ENCODE data around the gene RXRA.

The RXRA gene

GRCh38 chr9:134347996-134348395 lies 21.7 kb downstream of the RXRA start:
- no peak overlapping the region for H3K27ac ChIP-seq
- DNase-seq (ENCODE audit: low read depth, low spot score): no peak

- H3K27ac ChIP-seq: no peak overlapping the region
- DNase-seq (ENCODE audit: low read depth, low spot score): no peak
Observed at GRCh38 chr9:134348404-134349155, 22.3 kb downstream of the RXRA start.

DNA sequence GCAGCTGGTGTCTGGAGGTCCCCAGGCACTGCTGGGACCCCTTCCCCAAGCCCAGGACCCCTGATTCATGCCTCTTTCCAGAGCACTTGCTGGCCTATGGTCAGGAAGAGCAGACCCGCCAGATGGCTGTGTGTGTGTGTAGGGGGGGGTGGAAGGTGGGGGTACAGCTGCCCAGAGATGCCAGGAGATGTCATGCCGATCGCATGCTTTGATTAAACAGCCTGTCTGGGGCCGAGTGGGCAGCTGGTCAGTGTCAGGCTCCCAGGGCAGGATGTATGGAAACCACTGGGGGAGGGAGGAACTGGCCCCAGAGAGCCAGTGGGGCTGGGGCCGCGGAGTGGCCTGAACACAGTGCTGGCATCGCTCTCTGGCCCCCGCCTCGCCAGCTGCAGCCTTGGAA lies 23.7 kb downstream of the RXRA start:
- H3K27ac ChIP-seq: no peak overlapping the region

DNA sequence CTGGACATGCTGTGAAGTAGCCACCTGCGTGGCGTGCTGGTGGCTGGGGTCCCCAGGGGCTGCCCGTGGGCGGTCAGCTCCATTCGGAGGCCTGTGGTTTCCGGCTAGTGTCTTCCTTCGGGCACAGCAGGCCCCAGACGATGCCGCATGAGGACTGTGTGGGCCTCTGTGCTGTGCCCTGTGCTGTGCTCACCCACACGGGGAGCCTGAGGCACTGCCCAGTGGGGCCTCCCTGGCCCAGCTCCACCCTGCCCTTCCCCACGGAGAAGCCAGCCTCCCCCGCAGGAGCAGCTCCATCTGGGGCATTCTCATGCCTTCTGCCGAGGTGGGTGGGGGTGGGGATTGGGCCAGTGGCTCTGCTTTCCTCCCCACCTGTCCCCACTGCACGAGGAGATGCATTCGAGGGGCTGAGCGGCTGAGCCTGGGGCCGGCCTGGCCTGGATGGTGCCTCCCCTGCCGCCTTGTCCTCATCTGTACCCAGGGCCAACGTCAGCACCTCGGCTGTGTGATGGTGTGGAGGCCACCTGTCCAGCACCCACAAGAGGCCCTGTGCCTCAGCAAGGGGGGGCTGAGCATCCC lies 24.2 kb downstream of the RXRA start:
- DNase-seq (ENCODE audit: low read depth, low spot score): no peak
- H3K27ac ChIP-seq: no peak overlapping the region

More for the DNA sequence above, 23.7 kb downstream of the RXRA start:
- no peak for DNase-seq (ENCODE audit: low read depth, low spot score)

DNA sequence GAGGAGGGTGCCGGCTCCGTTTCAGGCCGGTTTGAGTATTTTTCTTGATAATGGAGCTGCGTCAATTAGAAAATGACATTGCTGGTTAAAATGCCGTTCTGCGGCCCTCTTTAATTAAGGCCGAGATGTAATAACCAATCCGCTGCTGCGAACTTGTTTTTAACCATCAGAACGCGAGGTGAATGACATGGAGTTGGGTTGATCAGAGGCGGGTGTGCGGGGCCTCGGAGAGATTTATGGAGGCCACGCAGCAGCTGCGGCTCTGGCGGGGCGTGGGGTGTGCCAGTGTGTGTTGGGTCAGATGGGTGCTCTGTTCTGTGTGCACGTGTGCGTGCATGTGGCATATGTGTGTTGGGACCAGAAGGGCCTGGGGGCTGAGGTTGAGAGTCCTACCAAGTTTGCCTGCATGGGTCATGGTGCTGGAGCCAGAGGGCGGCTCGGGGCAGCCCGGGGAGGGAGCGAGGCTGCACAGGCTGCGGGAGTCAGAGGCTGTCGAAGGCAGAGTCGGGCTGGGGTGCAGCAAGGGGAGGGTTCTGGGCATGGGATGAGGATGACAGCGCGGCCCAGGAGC lies 25.4 kb downstream of the RXRA start:
- no peak overlapping the region for H3K27ac ChIP-seq
- DNase-seq (ENCODE audit: low read depth, low spot score): no peak

GRCh38 chr9:134352247-134352933 lies 26.1 kb downstream of the RXRA start:
- no peak for DNase-seq (ENCODE audit: low read depth, low spot score)
- H3K27ac ChIP-seq: no peak overlapping the region

DNA sequence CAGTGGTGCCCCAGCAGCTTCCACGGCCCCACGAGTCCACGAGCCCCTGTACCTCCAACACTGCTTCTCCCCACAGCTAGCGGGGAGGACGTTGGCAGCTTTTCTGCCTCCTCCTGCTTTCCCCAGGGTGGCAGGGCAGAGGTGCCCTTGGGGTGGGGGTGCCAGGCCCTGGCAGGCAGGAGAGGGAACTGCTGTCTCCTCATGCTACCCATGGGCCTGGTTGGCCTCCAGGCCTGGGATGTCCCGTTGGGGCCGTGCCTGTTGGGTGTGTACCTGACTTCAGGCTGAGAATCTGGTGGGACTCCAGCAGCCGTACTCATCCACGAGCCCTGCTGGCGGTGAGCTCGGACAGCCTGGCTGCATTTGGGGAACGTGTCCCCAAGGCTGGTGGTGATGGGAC lies 27.3 kb downstream of the RXRA start:
- DNase-seq (ENCODE audit: low read depth, low spot score): no peak
- no peak overlapping the region for H3K27ac ChIP-seq

GRCh38 chr9:134355158-134355557 lies 28.9 kb downstream of the RXRA start:
- DNase-seq (ENCODE audit: low read depth, low spot score): no peak
- H3K27ac ChIP-seq: peak overlapping the region; percentile 88

DNA sequence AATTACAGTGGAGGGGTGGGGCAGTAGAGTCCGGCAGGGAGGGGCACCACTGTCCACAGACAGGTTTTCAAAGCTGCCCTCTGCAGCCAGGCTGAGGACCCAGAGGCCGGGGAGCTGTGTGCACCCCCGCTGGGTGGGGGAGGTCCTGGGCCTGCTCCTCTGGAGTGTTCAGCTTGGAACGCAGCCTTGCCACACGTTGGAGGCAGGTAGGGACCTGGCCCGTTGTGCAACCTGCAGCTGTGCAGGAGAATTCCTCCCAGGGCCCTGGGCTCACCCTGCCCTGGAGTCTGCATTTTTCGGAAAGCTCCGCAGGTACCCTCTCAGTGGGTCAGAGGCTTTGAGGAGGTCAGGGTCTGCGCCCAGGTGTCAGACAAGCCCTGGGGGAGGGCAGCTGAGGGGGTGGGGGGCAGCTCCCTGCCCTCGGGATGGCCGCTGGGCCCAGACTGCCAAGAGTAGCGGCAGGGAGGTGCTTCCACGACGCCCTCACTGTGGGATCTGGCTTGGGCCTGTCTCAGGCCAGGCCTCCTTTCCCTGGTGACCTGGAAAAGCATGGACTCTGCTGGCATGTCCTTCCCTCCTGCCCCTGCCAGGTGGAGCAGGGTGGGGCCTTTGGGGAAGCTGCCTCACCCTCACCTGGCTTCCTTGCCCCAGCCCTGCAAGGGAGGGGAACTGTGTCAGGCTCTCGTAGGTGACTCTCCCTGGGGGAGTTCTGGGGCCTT lies 29.5 kb downstream of the RXRA start:
- no peak for DNase-seq (ENCODE audit: low read depth, low spot score)
- peak overlapping the region; percentile 88 for H3K27ac ChIP-seq

DNA sequence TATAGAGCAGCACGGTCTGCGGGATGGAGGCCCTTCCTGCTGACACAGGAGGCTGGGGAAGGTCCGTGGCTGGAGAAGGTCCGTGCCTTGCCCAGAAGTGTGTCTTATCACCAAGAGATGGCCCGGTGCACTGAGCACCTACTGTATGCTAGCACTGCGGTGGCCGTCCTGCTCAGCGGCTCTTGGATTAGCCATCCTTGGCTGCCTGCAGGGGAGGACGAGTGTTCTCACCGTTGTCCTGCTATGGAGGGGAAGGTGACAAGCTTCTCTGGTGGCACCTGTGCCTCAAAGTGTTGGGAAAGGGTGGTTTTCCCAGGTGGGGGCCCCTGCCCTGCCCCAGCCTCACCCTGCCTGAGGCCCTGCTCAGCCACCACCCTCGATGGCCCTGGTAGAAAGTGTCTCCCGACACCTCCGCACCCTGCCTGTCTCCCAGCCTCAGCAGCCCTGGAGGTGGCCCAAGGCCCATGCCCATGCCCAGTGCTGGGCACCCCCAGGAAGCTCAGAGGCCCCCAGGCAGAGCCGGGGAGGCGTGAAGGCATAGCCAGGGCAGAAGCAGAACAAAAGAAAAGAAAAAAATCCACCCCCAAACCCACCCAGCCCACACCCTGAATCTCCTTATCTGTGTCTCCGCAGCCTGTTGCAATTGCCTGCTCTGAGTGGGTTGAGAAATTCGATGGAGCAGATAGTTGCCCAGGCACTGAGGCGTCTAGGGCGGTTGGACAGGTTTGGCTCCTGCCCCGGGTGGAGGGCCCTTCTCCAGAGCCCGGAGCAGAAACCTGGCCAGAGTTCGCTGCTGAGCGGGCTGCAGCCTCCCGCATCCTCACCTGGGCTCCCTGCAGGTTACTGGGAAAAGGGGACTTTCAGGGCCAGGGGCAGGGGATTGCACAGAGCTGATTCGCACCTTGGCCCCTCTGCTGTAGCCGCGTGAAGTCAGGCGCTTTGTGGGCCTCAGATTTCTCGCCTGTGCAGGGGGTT lies 30.5 kb downstream of the RXRA start:
- DNase-seq (ENCODE audit: low read depth, low spot score): no peak
- H3K27ac ChIP-seq: peak overlapping the region; percentile 88

GRCh38 chr9:134357631-134358025 lies 31.4 kb downstream of the RXRA start:
- peak overlapping the region; percentile 88 for H3K27ac ChIP-seq
- DNase-seq (ENCODE audit: low read depth, low spot score): no peak

DNA sequence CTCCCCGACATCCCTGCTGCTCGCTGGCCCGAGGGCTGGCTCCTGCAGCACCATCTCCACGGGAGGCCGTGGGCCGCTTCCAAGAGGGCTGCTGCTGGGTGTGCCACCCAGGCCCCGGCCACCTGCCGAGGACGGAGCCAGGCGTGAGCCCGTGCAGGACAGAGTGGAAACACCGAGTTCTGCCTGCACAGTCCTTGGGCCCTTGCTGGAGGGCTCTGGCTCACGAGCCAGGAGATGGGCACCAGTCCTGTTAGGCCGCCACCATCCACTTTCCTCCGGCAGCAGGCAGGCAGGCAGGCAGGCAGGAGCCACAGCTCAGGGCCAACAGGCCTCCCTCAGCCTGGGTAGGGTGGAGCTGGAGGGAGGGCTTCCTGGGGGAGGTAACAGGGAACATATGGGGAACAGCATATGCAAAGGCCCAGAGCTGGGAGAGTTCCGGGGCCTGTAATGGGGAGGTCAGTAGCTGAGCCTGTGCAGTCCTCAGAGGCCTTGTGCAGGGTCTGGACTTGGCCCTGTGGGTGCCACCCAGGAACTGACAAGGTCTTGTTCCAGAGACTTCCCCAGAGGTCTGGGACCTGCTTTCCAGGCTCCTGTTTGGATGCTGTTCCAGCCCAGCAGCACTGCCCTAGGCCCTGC lies 31.9 kb downstream of the RXRA start:
- peak overlapping the region; percentile 88 for H3K27ac ChIP-seq
- no peak for DNase-seq (ENCODE audit: low read depth, low spot score)

GRCh38 chr9:134358662-134359319 lies 32.5 kb downstream of the RXRA start:
- H3K27ac ChIP-seq: peak overlapping the region; percentile 88
- no peak for DNase-seq (ENCODE audit: low read depth, low spot score)

DNA sequence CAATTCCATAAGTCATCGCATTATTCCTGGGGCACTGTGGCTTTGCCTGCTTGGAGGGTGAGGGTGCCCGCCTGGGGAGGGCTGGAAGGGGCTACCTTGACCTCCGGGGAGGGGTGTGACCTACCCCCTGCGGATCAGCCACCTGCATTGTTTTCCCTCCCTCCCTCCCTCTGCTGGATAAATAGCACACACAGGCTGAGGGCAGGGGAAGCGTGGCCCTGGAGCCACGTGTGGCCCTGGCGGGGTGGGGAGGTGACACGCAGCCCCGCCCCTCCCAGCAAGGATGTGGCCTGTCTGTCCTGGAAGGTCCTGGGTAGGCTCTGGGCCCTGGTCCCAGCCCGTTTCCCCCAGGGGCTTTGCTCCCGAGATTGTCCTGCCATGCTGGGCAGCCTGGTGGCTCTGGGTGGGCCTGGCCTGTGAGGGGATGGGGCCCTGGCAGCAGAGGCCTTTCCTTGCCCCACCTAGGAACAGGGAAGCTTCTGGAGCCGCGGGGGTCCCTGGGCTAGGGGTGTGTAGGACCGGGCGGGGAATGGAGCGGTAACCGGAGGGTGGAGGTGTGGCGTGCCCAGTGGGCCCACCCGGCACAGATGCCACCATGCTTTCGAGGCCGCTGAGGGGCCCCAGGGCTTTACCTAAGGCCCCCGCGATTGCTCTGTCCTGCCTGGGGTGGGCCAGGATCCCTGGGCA lies 33.4 kb downstream of the RXRA start:
- H3K27ac ChIP-seq: no peak overlapping the region
- no peak for DNase-seq (ENCODE audit: low read depth, low spot score)

DNA sequence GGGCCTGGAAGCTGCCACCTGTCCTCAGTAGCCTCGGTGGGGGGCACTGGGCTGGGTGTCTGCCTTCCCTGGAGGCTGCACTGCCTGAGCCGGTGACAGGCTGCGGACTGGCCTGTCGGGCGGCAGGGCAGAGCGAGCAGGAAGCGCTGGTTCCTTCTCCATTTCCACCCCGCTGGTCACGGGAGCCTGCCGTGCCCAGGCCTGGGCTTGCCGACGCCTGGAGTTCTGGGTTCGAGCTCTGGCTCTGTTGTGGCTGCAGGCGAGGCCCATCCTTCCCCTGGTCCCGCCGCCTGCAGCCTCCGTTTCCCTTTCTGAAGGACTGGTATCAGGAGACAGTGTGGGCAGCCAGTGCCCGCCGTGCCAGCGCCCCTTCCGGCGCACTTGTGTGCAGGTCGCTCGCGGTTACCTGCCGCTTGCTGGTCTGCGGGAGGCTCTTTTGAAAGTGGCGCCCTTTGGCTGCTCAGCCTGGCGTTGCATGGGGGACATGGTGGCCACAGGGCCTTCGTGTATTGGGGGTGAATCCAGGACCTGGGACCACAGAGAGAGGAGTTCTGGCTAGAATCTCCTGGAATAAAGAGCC lies 34.0 kb downstream of the RXRA start:
- no peak overlapping the region for H3K27ac ChIP-seq
- no peak for DNase-seq (ENCODE audit: low read depth, low spot score)

DNA sequence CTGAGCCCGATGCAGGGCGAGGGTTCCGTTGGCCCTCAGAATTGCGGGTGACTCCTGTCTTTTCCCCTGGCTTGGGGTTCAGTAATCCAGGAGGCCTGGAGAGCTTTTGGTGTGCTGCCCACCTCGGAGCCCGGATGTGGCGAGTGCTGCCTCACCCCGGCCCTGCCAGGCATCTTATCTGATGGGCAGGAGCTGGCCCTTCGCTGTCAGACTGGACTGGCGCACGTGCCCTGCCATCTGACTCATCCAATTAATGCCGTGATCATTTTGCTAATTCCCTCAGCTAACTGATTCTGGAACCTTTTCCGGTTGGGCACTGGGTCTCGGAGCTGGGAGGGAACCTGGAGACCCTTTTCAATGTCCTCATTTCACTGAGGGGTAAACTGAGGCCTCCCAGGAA lies 34.6 kb downstream of the RXRA start:
- DNase-seq (ENCODE audit: low read depth, low spot score): no peak
- no peak overlapping the region for H3K27ac ChIP-seq

DNA sequence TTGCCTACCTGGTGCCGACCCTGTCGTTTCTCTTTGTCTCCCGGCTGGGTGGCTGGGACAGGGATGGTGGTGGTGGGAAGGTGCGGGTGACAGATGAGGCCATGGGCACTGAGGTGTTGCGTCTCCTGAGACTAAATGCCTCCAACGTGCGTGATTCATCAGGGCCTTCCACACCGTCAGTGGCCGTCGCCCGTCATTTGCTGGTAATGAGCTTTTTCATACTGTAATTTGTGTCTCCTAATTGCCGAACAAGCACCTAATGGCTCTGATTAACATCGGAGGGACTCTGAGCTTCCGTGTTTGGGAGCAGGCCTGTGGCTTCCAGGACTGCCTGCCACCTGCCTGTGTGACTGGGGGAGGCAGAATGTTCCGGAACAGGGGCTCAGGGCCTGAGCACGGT lies 35.2 kb downstream of the RXRA start:
- DNase-seq (ENCODE audit: low read depth, low spot score): no peak
- H3K27ac ChIP-seq: no peak overlapping the region

Measured in epithelial cell of prostate (primary cell).